ENCODE data around the gene HMGB1. TPM values are rescaled to one million over a fixed set of nuclear protein-coding genes. Genes with fewer than 3 reads are reported as not detected.
"Not testable (repeated sequence)": the region's sequence is repeated elsewhere in the genome, so short reads cannot be mapped to it uniquely, and the experiment has no call there.

Gene HMGB1
- total RNA-seq, 1 donor from 2014 or later: 205 TPM

DNA sequence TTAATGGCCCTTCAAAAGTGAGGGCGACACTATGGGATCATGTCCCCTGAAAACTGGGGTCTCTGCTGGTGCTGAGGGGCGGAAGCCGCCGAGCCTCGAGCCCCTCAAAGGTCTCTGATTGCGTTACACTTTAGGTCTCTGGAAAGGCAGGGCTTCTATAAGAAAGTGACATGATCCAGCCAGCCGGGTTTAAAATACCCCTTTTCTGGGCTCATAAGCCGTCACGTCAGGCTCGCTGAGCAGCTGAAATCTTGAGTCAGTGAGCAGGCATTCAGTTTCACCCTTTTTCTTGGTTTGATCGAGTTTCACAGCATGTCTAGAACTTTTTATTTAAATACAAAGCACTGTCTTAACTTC, 600 bp upstream of the HMGB1 start:
- no peak for DNase-seq (ENCODE audit: low spot score)

DNA sequence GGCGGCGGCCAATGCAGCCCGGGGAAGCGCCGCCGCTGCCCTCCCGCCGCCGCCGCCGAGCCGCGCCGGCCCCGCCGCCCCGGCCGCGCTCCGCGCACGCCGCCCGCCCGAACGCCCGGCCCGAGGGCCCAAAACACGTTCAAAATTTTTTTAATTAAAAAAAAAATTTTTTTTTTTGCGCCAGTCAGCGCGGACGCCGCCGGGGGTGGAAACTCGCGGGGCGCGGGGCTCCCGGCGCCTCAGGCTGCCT, 468 bp downstream of the HMGB1 start:
- DNase-seq (ENCODE audit: low spot score): no peak

DNA sequence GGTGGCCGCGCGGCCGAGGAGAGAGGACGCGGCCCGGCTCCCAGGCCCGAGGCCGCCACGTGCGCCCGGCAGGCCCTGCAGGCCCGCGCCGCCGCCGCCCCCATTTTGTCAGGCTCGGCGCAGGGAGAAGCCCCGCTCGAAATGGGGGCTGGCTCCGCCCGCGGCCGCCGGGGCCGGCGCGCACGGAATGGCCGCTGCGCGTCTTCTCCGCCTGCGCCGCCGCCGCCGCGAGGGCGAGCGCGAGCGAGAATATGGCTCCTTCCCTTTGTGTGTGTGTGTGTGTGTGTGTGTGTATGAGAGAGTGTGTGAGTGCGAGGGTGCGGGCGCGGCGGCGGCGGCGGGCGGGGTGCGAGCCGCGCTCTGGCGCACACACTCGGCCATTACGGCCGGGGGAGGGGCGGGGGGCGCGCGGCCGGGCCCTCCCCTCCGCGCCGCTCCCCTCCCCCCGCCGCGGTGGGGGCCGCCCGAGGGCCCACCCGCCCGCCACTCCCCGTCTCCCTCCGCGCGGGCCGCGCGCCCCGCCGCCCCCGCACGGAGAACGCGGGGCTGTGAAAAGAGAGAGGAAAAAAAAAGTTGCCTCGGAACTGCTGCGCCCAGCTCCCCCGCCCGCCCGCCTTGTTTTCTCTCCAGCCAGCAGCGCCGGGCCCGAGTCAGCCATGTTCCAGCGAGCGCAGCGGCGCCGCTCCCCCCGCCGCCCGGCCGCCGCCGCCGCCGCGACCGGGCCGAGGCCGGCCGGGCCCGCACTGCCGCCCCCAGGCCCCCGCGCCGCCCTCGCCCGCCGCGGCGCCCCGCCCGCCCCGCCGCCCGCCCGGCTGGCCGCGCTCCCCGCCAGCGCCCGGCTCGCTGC, 1.0 kb downstream of the HMGB1 start:
- peak; percentile 79 for DNase-seq (ENCODE audit: low spot score)

DNA sequence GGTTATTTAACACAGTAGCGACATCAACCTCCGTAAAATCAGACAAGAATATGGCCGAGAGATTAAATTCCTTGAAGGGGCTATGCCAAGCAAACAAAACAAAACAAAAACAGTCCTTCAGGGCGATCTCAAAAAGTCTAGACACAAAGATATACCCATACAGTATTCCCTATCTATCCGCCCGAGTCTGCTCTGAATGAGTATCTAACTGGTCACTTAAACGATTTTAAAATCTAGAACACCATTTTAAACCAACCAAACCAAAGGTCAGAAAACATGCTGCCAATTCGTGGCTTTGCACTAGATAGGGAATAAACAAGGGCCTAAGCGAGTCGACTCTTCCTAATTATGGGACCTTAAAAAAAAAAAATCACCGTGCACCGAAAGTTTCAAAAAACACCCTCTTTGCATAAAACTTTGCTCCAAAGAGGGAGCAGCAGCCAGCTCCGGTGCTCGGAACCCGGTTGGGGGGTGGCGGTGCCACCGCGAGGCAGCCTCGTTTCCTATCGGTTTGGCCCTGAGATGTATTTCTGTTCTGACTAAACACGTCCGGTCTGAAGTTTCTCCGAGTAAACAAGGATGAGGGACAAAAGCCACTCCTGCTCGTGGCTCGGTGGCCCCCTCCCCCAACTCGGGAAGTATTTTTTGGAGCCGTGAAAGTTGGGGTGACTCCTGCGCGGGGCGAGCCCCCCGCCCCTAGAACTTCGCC, 1.8 kb downstream of the HMGB1 start:
- peak; percentile 59 for DNase-seq (ENCODE audit: low spot score)

DNA sequence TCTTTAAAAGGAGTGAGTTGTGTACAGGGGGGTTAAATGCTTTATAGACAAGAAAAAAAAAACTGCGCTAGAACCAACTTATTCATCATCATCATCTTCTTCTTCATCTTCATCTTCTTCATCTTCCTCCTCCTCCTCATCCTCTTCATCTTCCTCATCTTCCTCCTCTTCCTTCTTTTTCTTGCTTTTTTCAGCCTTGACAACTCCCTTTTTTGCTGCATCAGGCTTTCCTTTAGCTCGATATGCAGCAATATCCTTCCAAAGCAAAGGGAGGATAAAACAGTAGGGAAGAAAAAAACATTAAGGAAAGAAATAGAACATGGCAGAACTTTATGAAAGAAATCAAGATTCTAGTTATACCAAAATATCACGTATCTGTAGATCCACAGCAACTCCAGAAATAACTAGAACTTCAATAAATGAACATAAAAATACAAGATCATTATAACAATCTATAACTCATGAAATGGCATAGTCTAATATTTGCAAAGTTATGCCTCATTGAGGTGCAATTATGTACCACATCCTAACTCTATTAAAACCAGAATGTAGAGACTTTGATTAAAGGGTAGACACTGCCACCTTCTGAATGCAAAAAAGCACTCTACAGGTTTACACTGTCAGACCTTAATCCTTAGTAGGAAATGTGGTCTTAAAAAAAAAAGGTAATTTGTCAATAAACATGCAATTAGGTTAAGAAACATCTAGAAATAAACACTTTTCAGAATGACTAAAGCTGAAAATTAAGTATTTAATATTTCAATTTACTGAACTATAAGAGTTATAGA, 4.3 kb downstream of the HMGB1 start:
- not testable (repeated sequence) for DNase-seq (ENCODE audit: low spot score)

DNA sequence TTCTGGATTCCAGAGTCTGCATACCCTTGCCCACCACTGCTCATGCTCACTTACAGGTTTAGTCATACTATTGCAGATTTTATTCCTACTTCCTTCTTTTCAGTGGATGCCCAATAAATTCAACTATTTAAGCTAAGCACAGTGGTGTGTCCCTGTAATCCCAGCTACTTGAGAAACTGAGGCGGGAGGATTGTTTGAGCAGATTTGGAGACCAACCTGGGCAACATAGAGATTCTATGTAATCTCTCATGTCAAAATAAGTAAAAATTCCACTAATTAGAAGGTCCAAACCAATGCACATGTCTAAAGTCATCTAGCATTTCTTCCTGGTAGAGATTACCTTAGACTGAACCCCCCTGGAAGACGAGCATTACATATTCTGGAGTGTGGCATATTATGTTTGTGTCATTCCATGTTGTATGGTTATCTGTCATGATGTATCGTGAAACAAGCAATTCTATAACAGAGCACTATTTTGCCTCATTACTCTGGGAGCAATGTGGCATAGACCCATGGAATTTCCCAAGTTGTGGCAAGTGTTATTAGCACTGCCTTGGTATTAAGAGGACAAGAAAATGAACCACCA, 8.3 kb downstream of the HMGB1 start:
- DNase-seq (ENCODE audit: low spot score): no peak

DNA sequence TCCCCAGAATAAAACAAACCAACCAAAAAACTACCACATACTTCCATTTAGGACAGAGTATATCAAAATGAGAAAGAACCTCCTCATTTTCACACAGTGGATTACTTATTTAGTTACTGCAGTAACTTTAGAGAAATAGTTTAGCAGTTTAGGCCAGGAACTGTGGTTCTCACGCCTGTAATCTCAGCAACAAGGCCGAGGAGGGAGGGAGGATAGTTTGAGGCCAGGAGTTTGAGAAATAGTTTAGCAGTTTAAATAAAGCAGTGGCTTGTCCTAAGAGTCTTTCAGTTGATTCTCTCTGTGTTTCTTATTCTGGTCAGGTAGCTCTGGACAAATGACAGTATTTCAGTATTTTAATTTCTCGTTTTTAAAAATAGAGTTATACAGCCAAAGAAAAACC, 9.4 kb downstream of the HMGB1 start:
- DNase-seq (ENCODE audit: low spot score): no peak

DNA sequence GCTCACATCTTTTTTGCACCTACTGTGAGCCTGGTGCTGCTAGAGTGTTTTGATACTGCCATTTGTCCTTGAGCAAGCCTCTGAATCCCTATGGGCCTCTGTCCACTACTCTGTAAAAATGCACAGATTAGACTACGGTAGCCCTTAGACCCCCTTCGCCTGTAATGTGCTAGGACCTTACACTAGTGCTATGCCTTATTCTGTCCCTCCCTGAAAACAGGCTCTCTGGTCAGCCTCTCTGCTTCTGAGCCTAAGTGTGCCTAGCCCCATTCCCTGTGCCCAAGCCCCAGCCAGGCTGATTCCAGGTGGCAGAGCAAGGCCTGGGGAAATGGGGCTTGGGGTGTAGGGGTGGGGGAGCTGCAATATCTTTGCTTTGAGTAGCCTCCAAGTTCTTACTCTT, 10.7 kb downstream of the HMGB1 start:
- no peak for DNase-seq (ENCODE audit: low spot score)

DNA sequence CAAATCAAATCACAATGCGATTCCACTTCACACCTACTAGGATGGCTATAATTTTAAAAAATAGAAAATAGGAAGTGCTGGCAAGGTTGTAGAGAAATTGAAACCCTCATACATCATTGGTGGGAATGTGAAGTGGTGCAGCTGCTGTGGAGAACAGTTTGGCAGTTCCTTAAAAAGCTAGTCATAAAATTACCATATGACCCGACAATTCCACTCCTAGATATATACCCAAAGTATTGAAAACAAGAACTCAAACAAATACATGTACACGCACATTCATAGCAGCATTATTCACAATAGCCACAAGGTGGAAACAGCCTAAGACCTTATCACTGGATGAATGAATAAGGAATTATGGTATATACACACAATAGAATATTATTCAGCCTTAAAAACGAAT, 12.0 kb downstream of the HMGB1 start:
- no peak for DNase-seq (ENCODE audit: low spot score)

DNA sequence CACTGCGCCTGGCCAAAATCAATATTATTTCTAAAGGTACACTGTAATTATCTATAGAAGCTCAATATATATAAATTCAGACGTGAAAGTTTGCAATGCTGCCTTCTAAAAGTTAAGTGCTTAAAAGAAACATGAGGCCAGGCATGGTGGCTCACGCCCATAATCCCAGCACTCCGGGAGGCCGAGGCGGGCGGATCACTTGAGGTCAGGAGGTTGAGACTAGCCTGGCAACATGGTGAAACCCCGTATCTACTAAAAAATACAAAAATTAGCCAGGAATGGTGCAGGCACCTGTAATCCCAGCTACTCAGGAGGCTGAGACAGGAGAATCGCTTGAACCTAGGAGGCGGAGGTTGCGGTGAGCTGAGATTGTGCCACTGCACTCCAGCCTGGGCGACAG, 14.3 kb downstream of the HMGB1 start:
- DNase-seq (ENCODE audit: low spot score): not testable (repeated sequence)

DNA sequence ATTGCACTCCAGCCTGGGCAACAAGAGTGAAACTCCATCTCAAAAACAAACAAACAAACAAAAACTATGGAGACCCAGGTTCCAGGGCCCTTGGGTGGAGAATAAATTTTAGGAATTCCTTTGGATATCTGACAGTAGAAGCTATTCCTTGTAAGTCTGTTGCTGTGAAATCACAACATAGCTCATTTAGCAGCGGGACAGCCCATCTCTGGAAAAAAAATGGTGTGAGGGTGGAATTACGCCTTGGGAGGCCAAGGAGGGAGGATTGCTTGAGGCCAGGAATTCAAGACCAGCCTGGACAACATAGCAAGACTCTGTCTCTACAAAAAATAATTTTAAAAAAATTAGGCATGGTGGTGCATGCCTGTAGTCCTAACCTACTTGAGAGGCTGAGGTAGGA, 15.7 kb downstream of the HMGB1 start:
- DNase-seq (ENCODE audit: low spot score): no peak

DNA sequence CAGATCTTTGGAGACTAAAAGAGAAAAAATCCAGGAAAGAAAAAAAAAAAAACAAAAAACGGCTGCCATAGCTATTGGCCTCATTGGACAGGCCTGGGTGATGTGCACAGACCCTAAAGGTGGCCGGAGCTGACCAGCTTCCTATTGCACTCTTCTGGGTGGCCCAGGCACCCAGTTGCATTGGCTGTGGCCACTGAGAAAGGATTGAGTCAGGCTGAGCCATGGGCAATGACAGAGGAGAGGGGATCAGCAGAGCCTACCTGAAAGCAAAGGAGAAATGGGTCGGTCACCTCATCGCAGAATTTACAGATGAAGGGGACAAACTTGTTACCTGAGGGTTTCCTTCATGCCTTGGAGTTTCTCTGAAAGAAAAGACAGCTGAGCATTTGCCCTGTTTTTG, 17.3 kb downstream of the HMGB1 start:
- no peak for DNase-seq (ENCODE audit: low spot score)

DNA sequence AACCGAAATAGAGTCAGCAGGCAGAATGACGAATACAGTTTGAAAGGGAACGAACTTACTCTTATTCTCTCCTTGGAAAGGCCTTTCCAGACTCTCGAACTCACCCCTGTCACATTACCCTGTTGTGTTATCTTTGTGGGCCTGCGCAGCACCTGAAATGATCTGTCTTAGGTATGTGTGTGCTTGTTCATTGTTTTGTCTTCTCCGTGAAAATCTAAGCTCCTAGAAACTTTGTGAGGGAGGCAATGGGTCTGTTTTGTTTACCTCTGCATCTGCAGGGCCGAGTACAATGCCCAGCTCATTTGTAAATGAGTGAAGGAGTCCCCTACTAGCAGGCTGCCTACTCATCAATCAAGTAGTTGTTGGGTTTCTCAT, 19.6 kb downstream of the HMGB1 start:
- no peak for DNase-seq (ENCODE audit: low spot score)

DNA sequence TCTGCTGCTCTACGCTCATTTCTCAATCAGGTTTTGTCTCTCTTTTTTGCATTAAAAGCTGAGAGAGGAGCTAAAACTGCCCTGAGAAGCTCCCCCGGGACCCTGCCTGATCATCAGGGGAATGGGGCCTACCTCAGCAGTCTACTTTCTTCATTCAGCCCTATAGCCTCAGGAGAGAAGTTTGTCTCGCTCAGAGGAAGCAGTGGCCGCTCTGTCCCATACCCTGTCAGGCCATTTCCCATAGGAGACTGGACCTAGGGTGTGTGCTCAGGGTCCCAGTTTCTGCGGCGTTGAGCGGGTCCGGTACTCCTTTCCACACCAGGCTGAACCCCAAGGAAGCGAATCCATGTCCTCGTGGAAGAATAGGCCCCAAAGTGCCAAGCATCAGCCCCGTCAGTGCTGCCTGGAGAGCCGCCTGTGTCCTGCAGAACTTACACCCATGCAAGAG, 21.8 kb downstream of the HMGB1 start:
- DNase-seq (ENCODE audit: low spot score): no peak

DNA sequence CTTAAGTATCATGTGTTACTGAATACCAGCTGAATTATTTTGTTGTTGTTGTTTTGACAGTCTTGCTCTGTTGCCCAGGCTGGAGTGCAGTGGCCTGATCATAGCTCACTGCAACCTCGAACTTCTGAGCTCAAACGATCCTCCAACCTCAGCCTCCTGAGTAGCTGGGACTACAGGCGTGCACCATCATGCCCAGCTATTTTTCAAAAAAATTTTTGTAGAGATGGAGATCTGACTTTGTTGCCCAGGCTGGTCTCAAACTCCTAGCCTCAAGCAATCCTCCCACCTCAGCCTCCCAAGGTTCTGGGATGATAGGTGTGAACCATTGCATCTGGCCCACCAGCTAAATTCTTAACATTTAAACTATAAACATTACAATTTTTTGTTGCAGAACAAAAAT, 22.2 kb downstream of the HMGB1 start:
- DNase-seq (ENCODE audit: low spot score): not testable (repeated sequence)

DNA sequence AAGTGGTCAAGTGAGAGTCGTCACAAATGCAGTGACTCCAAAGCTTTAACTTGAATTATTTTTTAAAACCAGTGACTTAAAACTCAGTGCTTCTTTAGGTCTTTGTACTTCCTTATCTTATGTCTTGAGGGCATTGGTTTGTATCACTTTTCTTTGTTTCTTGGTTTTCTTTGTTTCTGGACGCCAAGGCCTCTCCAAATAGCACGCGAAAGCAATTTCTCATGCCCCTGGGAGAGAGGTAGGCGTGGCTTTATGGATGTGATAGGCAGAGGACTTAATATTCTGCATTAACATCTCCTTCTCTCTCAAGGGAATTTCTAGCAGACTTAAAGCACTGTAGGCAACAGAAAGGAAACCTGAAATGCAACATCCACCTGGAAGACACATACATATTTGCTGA, 22.8 kb downstream of the HMGB1 start:
- DNase-seq (ENCODE audit: low spot score): no peak

DNA sequence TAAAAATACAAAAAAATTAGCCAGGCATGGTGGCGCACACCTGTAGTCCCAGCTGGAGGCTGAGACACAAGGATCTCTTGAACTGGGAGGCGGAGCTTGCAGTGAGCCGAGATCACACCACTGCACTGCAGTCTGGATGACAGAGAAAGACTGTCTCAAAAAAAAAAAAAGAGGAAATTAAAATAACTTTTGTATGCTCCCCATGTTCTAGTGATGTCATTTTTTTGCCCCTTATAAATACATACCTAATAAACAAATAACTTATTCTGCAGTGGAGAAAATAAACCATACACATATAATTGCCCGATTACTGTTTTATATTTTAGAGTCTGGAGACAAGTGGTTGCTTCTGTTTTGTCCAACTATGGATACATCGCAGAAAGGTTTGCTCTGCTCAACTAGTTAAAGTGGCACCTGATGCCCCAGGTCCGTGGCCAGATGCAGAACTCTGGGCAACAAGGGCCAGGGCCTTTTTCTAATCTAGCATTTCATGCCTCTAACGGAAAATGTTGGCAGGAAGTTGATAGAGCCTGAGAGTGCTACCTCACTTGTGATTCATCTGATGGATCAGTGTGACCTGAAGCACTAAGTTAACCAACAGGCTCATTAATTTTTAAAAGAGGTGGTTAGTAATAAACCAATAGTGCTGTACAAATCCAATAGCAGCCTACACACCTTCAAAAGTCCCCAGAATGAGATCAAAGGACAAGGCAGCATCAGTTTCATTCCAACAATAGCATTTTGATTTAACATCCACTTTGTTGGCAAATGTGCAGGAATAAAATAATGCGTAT, 24.6 kb downstream of the HMGB1 start:
- peak; percentile 31 for DNase-seq (ENCODE audit: low spot score)

DNA sequence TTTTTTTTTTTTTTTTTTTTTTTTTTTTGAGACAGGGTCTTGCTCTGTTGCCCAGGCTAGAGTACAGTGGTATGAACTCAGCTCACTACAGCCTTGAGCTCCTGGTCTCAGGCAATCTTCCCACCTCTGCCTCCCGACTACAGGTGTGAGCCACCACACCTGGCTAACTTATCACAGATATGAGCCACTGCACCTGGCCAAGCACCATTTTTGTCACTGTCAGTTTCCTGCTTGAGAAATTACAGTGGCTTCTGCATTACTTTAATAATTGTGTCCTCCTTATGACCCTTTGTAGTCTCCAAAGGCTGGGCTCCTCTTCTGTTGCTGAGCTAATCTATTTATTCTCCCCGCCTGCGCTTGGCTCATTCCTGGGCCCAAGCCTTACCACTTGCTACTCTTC, 27.4 kb downstream of the HMGB1 start:
- no peak for DNase-seq (ENCODE audit: low spot score)

DNA sequence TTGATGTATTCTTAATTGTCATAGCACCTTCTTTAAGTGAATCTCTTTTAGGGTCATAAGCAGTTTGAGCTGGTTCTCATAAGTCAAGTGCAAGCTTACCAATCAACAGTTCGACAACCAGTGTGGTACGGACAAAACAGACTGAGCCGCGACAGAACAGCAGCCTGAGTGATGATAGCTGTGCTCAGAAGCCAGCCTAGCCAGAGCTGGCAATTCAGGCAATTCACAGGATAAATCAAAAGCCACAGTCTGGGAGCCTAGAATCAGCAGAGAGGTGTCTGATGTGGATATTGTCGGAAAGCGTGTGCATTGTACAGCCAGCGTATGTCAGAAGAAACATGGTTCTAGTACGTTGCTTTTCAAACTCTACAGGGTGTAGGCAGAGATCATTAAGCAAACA, 28.6 kb downstream of the HMGB1 start:
- DNase-seq (ENCODE audit: low spot score): no peak

DNA sequence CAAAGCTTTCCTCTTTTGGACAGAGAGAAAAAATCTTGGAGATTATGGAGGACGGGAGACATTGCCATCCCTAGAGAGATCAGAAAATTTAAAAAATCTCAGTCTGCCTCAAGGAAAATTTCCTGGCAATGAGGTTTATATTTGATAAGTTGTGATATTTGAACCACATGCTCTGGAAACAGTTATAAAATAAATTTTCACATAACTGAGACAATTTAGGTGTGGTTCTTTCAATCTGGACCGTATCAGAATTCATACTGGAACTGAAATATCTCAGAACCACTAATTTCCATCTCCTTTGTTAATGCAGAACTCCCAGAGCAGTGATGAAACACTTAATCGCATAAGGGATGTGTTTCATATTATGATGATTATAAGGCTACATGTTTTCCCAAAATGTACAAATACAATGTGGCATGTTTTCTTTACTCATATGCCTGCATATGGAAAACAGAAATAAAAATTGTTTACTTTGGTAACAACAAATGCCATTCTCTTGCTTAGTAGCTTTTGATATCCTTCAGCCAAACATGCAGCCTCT, 29.8 kb downstream of the HMGB1 start:
- no peak for DNase-seq (ENCODE audit: low spot score)

DNA sequence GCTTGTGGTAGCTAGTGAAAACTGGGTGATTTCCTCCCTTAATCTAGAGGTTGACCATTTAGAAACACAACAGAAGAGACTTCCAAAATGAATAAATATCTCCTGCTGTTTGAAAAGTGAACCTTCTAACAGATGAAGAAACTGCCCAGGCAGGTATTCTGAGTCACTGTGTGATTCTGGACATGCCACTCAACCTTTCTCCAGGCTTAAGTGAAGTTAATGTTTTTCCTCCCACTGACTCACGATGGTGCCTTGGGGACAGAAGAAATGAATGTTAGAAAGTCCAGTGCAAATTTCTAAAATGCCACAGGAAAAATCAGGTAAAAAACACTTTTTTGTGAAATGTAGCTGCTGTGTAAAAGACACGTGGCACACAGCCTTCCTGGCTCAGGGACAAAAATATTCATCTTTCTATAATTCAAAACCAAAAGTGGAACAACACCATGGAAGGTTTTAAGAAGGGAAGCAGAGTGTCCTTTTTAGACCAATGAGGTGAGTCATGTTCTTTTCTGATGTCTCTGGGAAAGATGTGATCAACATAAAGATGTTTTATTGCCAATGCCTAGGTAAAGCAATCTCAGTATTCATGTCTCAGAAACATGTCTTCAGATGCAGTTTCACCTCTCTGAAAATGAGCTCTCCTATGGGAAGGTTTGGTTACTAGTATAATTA, 34.3 kb downstream of the HMGB1 start:
- no peak for DNase-seq (ENCODE audit: low spot score)

All from mucosa of gallbladder (tissue), 1 donor.